Smooth muscle cell (in vitro differentiated cells): ENCODE measurements around the gene TOP1. TPM values are rescaled to one million over a fixed set of nuclear protein-coding genes. Genes with fewer than 3 reads are reported as not detected.
"Not testable (repeated sequence)": the region's sequence is repeated elsewhere in the genome, so short reads cannot be mapped to it uniquely, and the experiment has no call there.

ENCODE experiments used
- DNase-seq: peaks from one replicate; lab custom pipeline; 2025; ENCODE audit not compliant: unreplicated experiment; lab: John Stamatoyannopoulos, UW
- H2AFZ ChIP-seq: fragments of 200-600 bp; sonication (generic); 2 replicates; pipeline ENCODE4 v1.6.0; 2016; ENCODE audit warnings: antibody characterized with exemption, low read depth, mild to moderate bottlenecking
- H3F3A ChIP-seq: fragments of 200-600 bp; sonication (generic); 2 replicates; pipeline ENCODE4 v1.6.0; 2017; ENCODE audit warnings: antibody characterized with exemption, low read depth
- H3K27ac ChIP-seq: fragments of 200-600 bp; sonication (generic); 2 replicates; pipeline ENCODE4 v1.5.1; 2016; ENCODE audit warnings: low read depth, mild to moderate bottlenecking
- H3K27me3 ChIP-seq: fragments of 200-600 bp; sonication (generic); 2 replicates; pipeline ENCODE4 v1.6.1; 2016; ENCODE audit warnings: low read depth, mild to moderate bottlenecking
- H3K36me3 ChIP-seq: fragments of 200-600 bp; sonication (generic); 2 replicates; pipeline ENCODE4 v1.5.1; 2016; ENCODE audit warnings: low read depth
- H3K4me1 ChIP-seq: fragments of 200-600 bp; sonication (generic); 2 replicates; pipeline ENCODE4 v1.5.1; 2016; ENCODE audit warnings: low read depth
- H3K4me2 ChIP-seq: fragments of 200-600 bp; sonication (generic); 2 replicates; pipeline ENCODE4 v1.6.0; 2016; ENCODE audit warnings: mild to moderate bottlenecking
- H3K4me3 ChIP-seq: fragments of 200-600 bp; sonication (generic); 2 replicates; pipeline ENCODE4 v1.5.1; 2016; ENCODE audit warnings: mild to moderate bottlenecking
- H3K79me2 ChIP-seq: fragments of 200-600 bp; sonication (generic); 2 replicates; pipeline ENCODE4 v1.6.0; 2016; ENCODE audit warnings: low read depth, mild to moderate bottlenecking
- H3K9ac ChIP-seq: fragments of 200-600 bp; sonication (generic); 2 replicates; pipeline ENCODE4 v1.6.0; 2016; ENCODE audit warnings: low read depth
- H3K9me3 ChIP-seq: fragments of 200-600 bp; sonication (generic); replicated peaks from 2 replicates; pipeline ENCODE4 v1.5.1; 2016; ENCODE audit warnings: low read depth
- H4K20me1 ChIP-seq: fragments of 200-600 bp; sonication (generic); 2 replicates; pipeline ENCODE4 v1.6.0; 2016; ENCODE audit warnings: low read depth
- WGBS: methylation state at CpG from one replicate; pipeline ENCODE4 v1.1.7; 2016; ENCODE audit warnings: low lambda C conversion rate; 5-methylcytosine and 5-hydroxymethylcytosine counted together
- polyA plus RNA-seq: library from polyadenylated mRNA; unstranded; fragments of >200 nt; fragmentation: Nextera tagmentation; extraction: Ambion mirVana; gene quantifications from 2 replicates; pipeline ENCODE4 v1.2.1, GENCODE V29; 2016
- total RNA-seq: library from RNA; depleted of rRNA; stranded (reverse); fragments of >200 nt; gene quantifications from 2 replicates; pipeline ENCODE4 v1.2.3, GENCODE V29; 2014
- TF ChIP-seq, protein P1 (sequence below): fragments of 200-600 bp; sonication (generic); IDR thresholded peaks from 2 replicates; pipeline ENCODE4 v1.5.1; 2017; ENCODE audit warnings: borderline replicate concordance, mild to moderate bottlenecking, antibody characterized with exemption; ENCODE audit not compliant: insufficient read depth, poor library complexity, severe bottlenecking

The TOP1 gene
- total and polyA plus RNA-seq, 2 experiments from 2014 or later: 17.0 to 28.6 TPM

DNA sequence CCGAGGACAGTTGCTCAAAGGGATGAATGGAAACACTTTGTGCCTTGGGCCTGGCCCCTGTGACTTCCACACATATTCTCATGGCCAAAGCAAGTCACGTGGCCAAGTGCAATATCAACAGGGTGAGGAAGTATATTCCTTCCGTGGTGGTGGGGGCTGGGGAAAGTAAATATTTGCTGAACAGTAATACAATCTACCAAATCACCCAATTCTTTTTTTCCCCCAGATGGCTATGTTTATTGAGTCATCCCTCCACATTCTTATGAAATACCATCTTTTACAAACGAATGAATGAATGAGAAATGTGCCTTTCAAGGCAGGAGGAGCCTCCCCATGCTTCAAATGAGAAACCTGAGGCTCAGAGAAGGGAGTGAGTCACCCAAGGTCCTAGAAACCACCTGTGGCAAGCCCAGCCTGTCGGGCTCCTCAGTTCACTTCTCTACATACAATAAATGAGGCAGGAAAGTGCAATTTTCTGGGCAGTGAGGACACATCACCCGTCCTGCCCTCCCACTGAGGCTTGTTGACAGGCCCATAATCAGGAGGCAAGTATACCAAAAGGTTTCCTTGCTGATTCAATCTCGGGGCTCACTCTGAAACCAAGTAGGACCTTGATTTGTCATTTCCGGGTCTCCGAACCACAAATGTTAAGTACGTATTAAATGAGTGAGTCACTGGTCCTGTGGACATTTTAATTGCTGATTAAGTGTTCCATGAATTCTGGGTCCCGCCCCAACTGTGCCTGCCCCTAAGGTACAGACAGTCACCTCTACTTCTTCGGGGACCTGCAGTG is 25.3 kb upstream of the TOP1 start:
- TF ChIP-seq, protein P1, sequence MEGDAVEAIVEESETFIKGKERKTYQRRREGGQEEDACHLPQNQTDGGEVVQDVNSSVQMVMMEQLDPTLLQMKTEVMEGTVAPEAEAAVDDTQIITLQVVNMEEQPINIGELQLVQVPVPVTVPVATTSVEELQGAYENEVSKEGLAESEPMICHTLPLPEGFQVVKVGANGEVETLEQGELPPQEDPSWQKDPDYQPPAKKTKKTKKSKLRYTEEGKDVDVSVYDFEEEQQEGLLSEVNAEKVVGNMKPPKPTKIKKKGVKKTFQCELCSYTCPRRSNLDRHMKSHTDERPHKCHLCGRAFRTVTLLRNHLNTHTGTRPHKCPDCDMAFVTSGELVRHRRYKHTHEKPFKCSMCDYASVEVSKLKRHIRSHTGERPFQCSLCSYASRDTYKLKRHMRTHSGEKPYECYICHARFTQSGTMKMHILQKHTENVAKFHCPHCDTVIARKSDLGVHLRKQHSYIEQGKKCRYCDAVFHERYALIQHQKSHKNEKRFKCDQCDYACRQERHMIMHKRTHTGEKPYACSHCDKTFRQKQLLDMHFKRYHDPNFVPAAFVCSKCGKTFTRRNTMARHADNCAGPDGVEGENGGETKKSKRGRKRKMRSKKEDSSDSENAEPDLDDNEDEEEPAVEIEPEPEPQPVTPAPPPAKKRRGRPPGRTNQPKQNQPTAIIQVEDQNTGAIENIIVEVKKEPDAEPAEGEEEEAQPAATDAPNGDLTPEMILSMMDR: no peak
- H3K4me2 ChIP-seq: peak overlapping the region; percentile 66
- H3K27me3 ChIP-seq: no peaks in the 10 kb centered on the region
- H3F3A ChIP-seq: peaks cover 26% of the 10 kb centered on the region
- WGBS: 23% methylated on average over 12 of the region's 12 CpGs
- peak overlapping the region; percentile 84 for H3K9ac ChIP-seq
- H2AFZ ChIP-seq: peak overlapping the region; percentile 60
- no peaks in the 10 kb centered on the region for H3K79me2 ChIP-seq
- DNase-seq: no peak
- H3K4me1 ChIP-seq: peaks cover 3% of the 10 kb centered on the region
- H3K9me3 ChIP-seq: no peaks in the 10 kb centered on the region
- H3K36me3 ChIP-seq: no peaks in the 10 kb centered on the region
- H4K20me1 ChIP-seq: no peaks in the 10 kb centered on the region
- no peak overlapping the region for H3K4me3 ChIP-seq
- H3K27ac ChIP-seq: peak overlapping the region; percentile 96

DNA sequence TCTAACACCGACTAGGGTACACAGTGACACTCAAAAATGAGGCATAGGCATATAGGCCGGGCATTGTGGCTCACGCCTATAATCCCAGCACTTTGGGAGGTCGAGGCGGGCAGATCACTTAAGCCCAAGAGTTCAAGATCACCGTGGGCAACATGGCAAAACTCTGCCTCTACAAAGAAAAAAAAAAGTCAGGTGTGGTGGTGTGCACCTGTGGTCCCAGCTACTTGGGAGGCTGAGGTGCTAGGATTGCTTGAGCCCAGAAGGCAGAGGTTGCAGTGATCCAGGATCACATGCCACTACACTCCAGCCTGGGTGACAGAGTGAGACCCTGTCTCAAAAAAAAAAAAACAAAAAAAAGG is 24.7 kb upstream of the TOP1 start:
- 93% methylated on average over 6 of the region's 6 CpGs for WGBS

DNA sequence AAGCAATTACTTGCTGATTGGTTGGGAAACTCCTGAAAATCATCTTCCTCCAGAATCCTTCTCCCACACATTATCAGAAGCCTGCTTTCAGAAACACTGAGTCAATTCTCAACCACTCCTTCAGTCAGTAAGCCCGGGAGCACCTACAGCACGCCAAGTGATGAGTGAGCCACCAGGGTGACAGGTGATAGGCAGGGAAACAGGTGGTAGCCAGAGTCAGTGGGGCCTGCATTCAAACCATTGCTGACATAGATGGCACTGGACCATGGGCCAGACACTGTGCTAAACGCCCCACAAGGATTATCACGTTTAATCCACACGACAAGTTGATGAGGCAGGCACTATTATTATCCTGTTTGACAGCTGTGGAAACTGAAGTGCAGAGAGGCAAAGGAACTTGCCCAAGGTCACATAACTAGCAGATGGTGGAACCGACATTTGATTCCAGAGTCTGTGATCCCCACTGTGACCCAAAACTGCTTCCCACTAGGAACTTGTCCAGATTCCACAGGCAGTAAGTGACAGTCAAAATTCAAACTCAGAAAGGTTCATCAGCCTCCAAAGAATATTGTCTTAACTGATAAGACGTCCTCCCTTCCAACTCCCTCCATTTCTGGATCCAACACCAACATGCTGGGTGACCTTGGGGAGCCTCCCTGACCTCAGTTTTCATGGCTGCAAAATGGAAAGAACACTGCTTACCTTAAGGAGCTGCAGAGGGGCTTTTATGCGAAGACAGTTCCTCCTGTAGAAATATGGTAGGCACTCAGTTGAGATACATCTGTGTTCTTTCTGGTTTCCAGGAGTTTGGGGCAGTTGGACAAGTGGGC is 23.9 kb upstream of the TOP1 start:
- peaks cover 26% of the 10 kb centered on the region for H3F3A ChIP-seq
- no peak overlapping the region for H3K4me3 ChIP-seq
- no peak overlapping the region for H3K4me2 ChIP-seq
- H3K36me3 ChIP-seq: no peaks in the 10 kb centered on the region
- TF ChIP-seq, protein P1: no peak
- H3K9me3 ChIP-seq: no peaks in the 10 kb centered on the region
- H2AFZ ChIP-seq: no peak overlapping the region
- H3K27ac ChIP-seq: peak overlapping the region; percentile 96
- no peak overlapping the region for H3K9ac ChIP-seq
- H4K20me1 ChIP-seq: no peaks in the 10 kb centered on the region
- peaks cover 8% of the 10 kb centered on the region for H3K4me1 ChIP-seq
- H3K79me2 ChIP-seq: no peaks in the 10 kb centered on the region
- H3K27me3 ChIP-seq: no peaks in the 10 kb centered on the region
- DNase-seq: no peak
- WGBS: 54% methylated on average over 8 of the region's 8 CpGs

More for the DNA sequence above, 24.7 kb upstream of the TOP1 start:
- not testable (repeated sequence) for H2AFZ ChIP-seq, H3K4me2 ChIP-seq, H3K79me2 ChIP-seq, H3K36me3 ChIP-seq, H3K27me3 ChIP-seq, H4K20me1 ChIP-seq, DNase-seq, H3K4me3 ChIP-seq, H3K9me3 ChIP-seq, H3K4me1 ChIP-seq
- Histone ChIP-seq H3F3A (peaks cover 26% of the 10 kb centered on the region), H3K27ac (peak overlapping the region; percentile 96), H3K9ac (peak overlapping the region; percentile 84)

DNA sequence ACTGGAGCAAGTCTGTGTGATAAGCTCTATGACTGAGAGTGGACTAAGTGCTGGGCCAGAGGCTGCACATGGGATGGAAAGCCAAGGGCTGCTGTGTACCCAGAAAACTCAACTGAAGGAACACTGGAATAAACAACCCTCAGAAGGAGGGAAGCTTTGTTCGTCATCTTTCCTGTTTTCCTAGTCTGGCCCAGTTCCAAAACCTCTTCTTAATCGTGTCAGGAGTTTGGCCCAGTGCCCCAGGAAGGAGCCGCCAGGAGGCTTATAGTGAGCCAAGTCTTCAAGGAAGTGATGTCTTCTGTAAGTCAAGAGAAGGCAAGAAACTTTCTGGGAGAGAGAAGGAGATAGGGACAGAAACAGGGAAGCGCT is 23.3 kb upstream of the TOP1 start:
- H3K79me2 ChIP-seq: no peaks in the 10 kb centered on the region
- 41% methylated on average over 4 of the region's 4 CpGs for WGBS
- H3K9me3 ChIP-seq: no peaks in the 10 kb centered on the region
- H3K4me1 ChIP-seq: peaks cover 8% of the 10 kb centered on the region
- no peak overlapping the region for H2AFZ ChIP-seq
- no peak overlapping the region for H3K4me2 ChIP-seq
- no peaks in the 10 kb centered on the region for H3K36me3 ChIP-seq
- no peak overlapping the region for H3K9ac ChIP-seq
- no peaks in the 10 kb centered on the region for H3K27me3 ChIP-seq
- H3K27ac ChIP-seq: no peak overlapping the region
- TF ChIP-seq, protein P1: no peak
- peaks cover 26% of the 10 kb centered on the region for H3F3A ChIP-seq
- no peak overlapping the region for H3K4me3 ChIP-seq
- DNase-seq: no peak
- peaks cover 5% of the 10 kb centered on the region for H4K20me1 ChIP-seq
